ENCODE measurements around the gene MBL2. TPM values are rescaled to one million over a fixed set of nuclear protein-coding genes. Genes with fewer than 3 reads are reported as not detected.

MBL2 gene
- total and polyA plus RNA-seq, 10 of the 15 experiments (the other 5 are each of a cell fraction or from before 2014, with no cell fraction given) = not detected

DNA sequence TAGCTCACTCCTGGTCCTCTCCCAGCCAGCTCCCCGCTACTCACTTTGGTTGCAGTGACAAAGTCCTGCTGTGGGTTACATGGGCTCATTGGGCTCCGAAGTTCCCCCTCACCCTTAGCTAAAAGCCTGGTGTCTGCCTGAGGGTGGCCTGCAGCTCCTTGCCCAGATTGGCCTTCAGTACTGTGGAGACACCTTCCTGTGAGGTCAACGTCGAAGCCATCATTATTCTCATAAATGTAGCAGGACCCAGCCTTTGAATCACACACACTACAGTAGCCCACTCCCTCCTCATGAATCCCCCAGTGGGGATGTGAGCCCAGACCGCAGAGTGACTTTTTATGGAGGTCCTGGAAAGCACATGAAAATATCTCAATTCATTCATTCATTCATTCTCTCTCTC, 10.5 kb downstream of the MBL2 start:
- FAIRE-seq = no peak
- intact Hi-C loops (cut with micrococcal nuclease; ENCODE audit: unreplicated experiment) (no loop called here), in situ Hi-C loops (cut with MboI) (no loop called here)
- Histone ChIP-seq H3K36me3 (ENCODE audit: control insufficient read depth in 2 of 2, insufficient read depth in 2 of 2, low read length in 1 of 2) (no peaks in the 10 kb centered on the region), H3K9ac (ENCODE audit: control insufficient read depth, insufficient read depth, low read length) (no peak overlapping the region), H2AFZ (ENCODE audit: control insufficient read depth, low read depth, low read length) (no peak overlapping the region), H3K27ac (ENCODE audit: control insufficient read depth, insufficient read depth) (no peak overlapping the region), H3K4me1 (ENCODE audit: control insufficient read depth, insufficient read depth, low read length) (no peaks in the 10 kb centered on the region), H3K79me2 (ENCODE audit: control insufficient read depth, insufficient read depth, low read length) (no peaks in the 10 kb centered on the region), H3K27me3 (replicated peaks in 1 of 2; ENCODE audit: control insufficient read depth in 2 of 2, insufficient read depth in 2 of 2, low read length in 1 of 2) (no peaks in the 10 kb centered on the region; a peak in 1 of 4 replicates), H3K4me3 (no peak overlapping the region), H4K20me1 (ENCODE audit: control insufficient read depth, insufficient read depth) (no peaks in the 10 kb centered on the region), H3K4me2 (ENCODE audit: control insufficient read depth, insufficient read depth) (no peak overlapping the region), H3K9me3 (replicated peaks; ENCODE audit: control insufficient read depth, insufficient read depth, low read length) (no peaks in the 10 kb centered on the region)
- no peak for ATAC-seq
- TF ChIP-seq RBBP5 (conservative IDR thresholded peaks at IDR 0.05) = no peak
- no peak for TF ChIP-seq POLR2AphosphoS2 (IDR thresholded peaks at IDR 0.05; ENCODE audit: low read depth, low read length)
- no peak for TF ChIP-seq MEF2B (IDR thresholded peaks at IDR 0.05; ENCODE audit: partially characterized antibody, poor library complexity, severe bottlenecking)
- TF ChIP-seq, protein P1, sequence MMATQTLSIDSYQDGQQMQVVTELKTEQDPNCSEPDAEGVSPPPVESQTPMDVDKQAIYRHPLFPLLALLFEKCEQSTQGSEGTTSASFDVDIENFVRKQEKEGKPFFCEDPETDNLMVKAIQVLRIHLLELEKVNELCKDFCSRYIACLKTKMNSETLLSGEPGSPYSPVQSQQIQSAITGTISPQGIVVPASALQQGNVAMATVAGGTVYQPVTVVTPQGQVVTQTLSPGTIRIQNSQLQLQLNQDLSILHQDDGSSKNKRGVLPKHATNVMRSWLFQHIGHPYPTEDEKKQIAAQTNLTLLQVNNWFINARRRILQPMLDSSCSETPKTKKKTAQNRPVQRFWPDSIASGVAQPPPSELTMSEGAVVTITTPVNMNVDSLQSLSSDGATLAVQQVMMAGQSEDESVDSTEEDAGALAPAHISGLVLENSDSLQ (IDR thresholded peaks at IDR 0.05) = no peak
- TF ChIP-seq GATAD2B (conservative IDR thresholded peaks at IDR 0.05; ENCODE audit: low read depth) = no peak
- no peak for TF ChIP-seq CBX5 (IDR thresholded peaks at IDR 0.05; ENCODE audit: low read depth)
- TF ChIP-seq WRNIP1 (IDR thresholded peaks at IDR 0.05; ENCODE audit: borderline replicate concordance, low read depth, low read length) = no peak
- no peak for TF ChIP-seq FOS (IDR thresholded peaks at IDR 0.05; ENCODE audit: borderline replicate concordance, extremely low read depth, insufficient read length)
- DNase-seq (ENCODE audit: low read depth, low spot score) = no peak
- BruUV-seq (replicated peaks) = no TSS peak
- WGBS (ENCODE audit: insufficient coverage, insufficient replicate concordance, low lambda C conversion rate, missing lambda C conversion rate) = 0% methylated on average over 5 of the region's 5 CpGs
- SMC1A ChIA-PET (ENCODE audit: uncharacterized antibody, unreplicated experiment) = no interaction called here
- POLR2A ChIA-PET = no interaction called here
- RAD21 ChIA-PET (ENCODE audit: unreplicated experiment) = no interaction called here
- CTCF ChIA-PET = interaction anchor here (1.1 to 1.2 kb wide), 2 partner anchors 16 to 18 kb away, joined by 4 to 5 read pairs; no protein-coding TSS in a partner anchor

Measured in GM12878 (cell line).